ENCODE data around the gene ALPK1. TPM values are rescaled to one million over a fixed set of nuclear protein-coding genes. Genes with fewer than 3 reads are reported as not detected.

The ALPK1 gene
- total and polyA plus RNA-seq, 2 donors (not counting 1 experiment from before 2014, with no cell fraction given): 5.5 to 27.2 TPM

- no peak for ATAC-seq (ENCODE audit: low read depth)
- CTCF ChIA-PET: interaction anchor here (0.5 to 1.9 kb wide), 2 partner anchors 16 to 509 kb away, joined by 3 to 6 read pairs; no protein-coding TSS in a partner anchor
These were observed 46.0 kb upstream of the ALPK1 start for GRCh38 chr4:112251019-112251643.

More at GRCh38 chr4:112251019-112251643, 46.0 kb upstream of the ALPK1 start:
- no peak overlapping the region for H2AFZ ChIP-seq (ENCODE audit: insufficient read depth, low read depth, low read length, poor library complexity, severe bottlenecking)
- no peaks in the 10 kb centered on the region for H3K27me3 ChIP-seq (replicated peaks in 1 of 4; ENCODE audit: control extremely low read depth in 1 of 4, control insufficient read depth in 3 of 4, insufficient read depth in 4 of 4, low read length in 3 of 4)
- DNase-seq: no peak
- H3K9me3 Mint-ChIP-seq (ENCODE audit: insufficient read depth): no peaks in the 10 kb centered on the region
- POLR2A ChIA-PET: no interaction called here
- no peak overlapping the region for H3K27ac Mint-ChIP-seq
- no peak overlapping the region for H3K4me3 ChIP-seq (ENCODE audit: control extremely low read depth in 1 of 5, extremely low read depth in 1 of 5, insufficient read depth in 1 of 5, low read depth in 2 of 5, low read length in 4 of 5)
- H4K20me1 ChIP-seq (ENCODE audit: control insufficient read depth, insufficient read depth, low read length, poor library complexity, severe bottlenecking): no peaks in the 10 kb centered on the region
- no peak overlapping the region for H3K4me2 ChIP-seq (replicated peaks; ENCODE audit: low read depth, low read length, poor library complexity, severe bottlenecking)
- H3K27ac ChIP-seq (ENCODE audit: low read length in 2 of 2): no peak overlapping the region
- peaks cover 1 to 3% of the 10 kb centered on the region in 2 experiments for H3K36me3 ChIP-seq (replicated peaks in 1 of 2; ENCODE audit: control extremely low read depth in 1 of 2, control insufficient read depth in 1 of 2, extremely low read depth in 1 of 2, insufficient read depth in 2 of 2, low read length in 1 of 2)
- peaks cover 0 to 8% of the 10 kb centered on the region in 2 donors for H3K4me1 ChIP-seq (ENCODE audit: control insufficient read depth in 2 of 2, insufficient read depth in 2 of 2, low read length in 2 of 2)
- intact Hi-C loops (cut with micrococcal nuclease): no loop called here
- peaks cover 22% of the 10 kb centered on the region for H3K79me2 ChIP-seq (ENCODE audit: control insufficient read depth, insufficient read depth, low read length)
- no CpG with 5 or more reads among the region's 3 CpGs for WGBS (ENCODE audit: insufficient coverage)
- H3K27me3 Mint-ChIP-seq: no peaks in the 10 kb centered on the region
- no peak overlapping the region for H3K4me3 Mint-ChIP-seq
- H3K9me3 ChIP-seq (ENCODE audit: control extremely low read depth in 1 of 3, control insufficient read depth in 2 of 3, insufficient read depth in 1 of 3, low read length in 2 of 3): no peaks in the 10 kb centered on the region
- H3K9ac ChIP-seq (ENCODE audit: low read length): no peak overlapping the region
- no peak for TF ChIP-seq EZH2 (IDR thresholded peaks at IDR 0.05; ENCODE audit: borderline replicate concordance, insufficient read depth, low read depth, low read length, poor library complexity, severe bottlenecking)
- TF ChIP-seq CTCF (IDR thresholded peaks at IDR 0.05): no peak
- H3K4me1 Mint-ChIP-seq: peaks cover 5% of the 10 kb centered on the region
